Activated CD4-positive, alpha-beta T cell treated with anti-CD3 and anti-CD28 coated beads, Interleukin-2, amount 10 ng/mL, durations not matched to agents 24 days and 14 days (primary cell): ENCODE measurements around the gene UBR2. TPM values are rescaled to one million over a fixed set of nuclear protein-coding genes. Genes with fewer than 3 reads are reported as not detected.
"Not testable (repeated sequence)": the region's sequence is repeated elsewhere in the genome, so short reads cannot be mapped to it uniquely, and the experiment has no call there.

Experiments used
- DNase-seq: peaks from one replicate; pipeline ENCODE4 v3.0.0; 2022
- H3K27ac Mint-ChIP-seq: one replicate; pipeline ENCODE4 v1.8.0; 2022; ENCODE audit warnings: mild to moderate bottlenecking, mixed read lengths
- H3K27me3 Mint-ChIP-seq: one replicate; pipeline ENCODE4 v1.8.0; 2022; ENCODE audit warnings: mixed read lengths
- H3K36me3 Mint-ChIP-seq: one replicate; pipeline ENCODE4 v1.8.0; 2022; ENCODE audit warnings: low read depth, mild to moderate bottlenecking, mixed read lengths
- H3K4me1 Mint-ChIP-seq: one replicate; pipeline ENCODE4 v1.8.0; 2021; ENCODE audit warnings: mixed read lengths
- H3K4me3 Mint-ChIP-seq: one replicate; pipeline ENCODE4 v1.8.0; 2022; ENCODE audit warnings: mild to moderate bottlenecking, moderate library complexity, mixed read lengths
- H3K9me3 Mint-ChIP-seq: one replicate; pipeline ENCODE4 v1.8.0; 2021; ENCODE audit warnings: mixed read lengths
- intact Hi-C: fragments of 100-400 bp; cut with micrococcal nuclease; formaldehyde crosslinking; loops from one replicate; pipeline ENCODE4 v1.15.1; 2023
- total RNA-seq: library from RNA; stranded (reverse); gene quantifications from 2 replicates; pipeline ENCODE4 v1.2.3, GENCODE V29; 2022

UBR2 gene
- total RNA-seq, 1 donor from 2014 or later, result 30.8 TPM

- intact Hi-C loops, result loop anchor here (5.0 kb wide), 2 partner anchors 226 to 271 kb away; no protein-coding TSS in a partner anchor
- Mint-ChIP-seq H3K4me1 (no peaks in the 10 kb centered on the region), H3K4me3 (no peak overlapping the region), H3K27ac (no peak overlapping the region), H3K9me3 (no peaks in the 10 kb centered on the region), H3K36me3 (no peaks in the 10 kb centered on the region), H3K27me3 (peaks cover 1% of the 10 kb centered on the region)
- no peak for DNase-seq
These were observed 30.0 kb upstream of the UBR2 start for GRCh38 chr6:42533794-42534193.

- no peak overlapping the region for H3K4me3 Mint-ChIP-seq
- H3K9me3 Mint-ChIP-seq, result no peaks in the 10 kb centered on the region
- no peak for DNase-seq
- H3K4me1 Mint-ChIP-seq, result no peaks in the 10 kb centered on the region
- intact Hi-C loops, result no loop called here
- H3K27ac Mint-ChIP-seq, result no peak overlapping the region
- no peaks in the 10 kb centered on the region for H3K36me3 Mint-ChIP-seq
- H3K27me3 Mint-ChIP-seq, result peaks cover 14% of the 10 kb centered on the region
These were observed 26.3 kb upstream of the UBR2 start for GRCh38 chr6:42537536-42537935.

- Mint-ChIP-seq H3K4me1 (no peaks in the 10 kb centered on the region), H3K4me3 (no peak overlapping the region), H3K9me3 (no peaks in the 10 kb centered on the region), H3K27ac (no peak overlapping the region), H3K36me3 (no peaks in the 10 kb centered on the region), H3K27me3 (peaks cover 14% of the 10 kb centered on the region)
- intact Hi-C loops, result no loop called here
- no peak for DNase-seq
These were observed 24.7 kb upstream of the UBR2 start for GRCh38 chr6:42539135-42539534.

- peaks cover 11% of the 10 kb centered on the region for H3K27me3 Mint-ChIP-seq
- no peak overlapping the region for H3K27ac Mint-ChIP-seq
- no peak for DNase-seq
- H3K9me3 Mint-ChIP-seq, result no peaks in the 10 kb centered on the region
- no peaks in the 10 kb centered on the region for H3K36me3 Mint-ChIP-seq
- intact Hi-C loops, result no loop called here
- no peak overlapping the region for H3K4me3 Mint-ChIP-seq
- H3K4me1 Mint-ChIP-seq, result peaks cover 14% of the 10 kb centered on the region
These were observed 18.5 kb upstream of the UBR2 start for GRCh38 chr6:42545226-42545773.

- Mint-ChIP-seq H3K4me3 (peak overlapping the region; percentile 74), H3K9me3 (no peaks in the 10 kb centered on the region), H3K27me3 (peaks cover 11% of the 10 kb centered on the region), H3K36me3 (no peaks in the 10 kb centered on the region), H3K27ac (peak overlapping the region; percentile 70), H3K4me1 (peaks cover 14% of the 10 kb centered on the region)
- intact Hi-C loops, result loop anchor here (2.0 kb wide), 3 partner anchors 97 to 331 kb away; partner anchors contain the start of genes MRPS10 and TRERF1
- peak; percentile 96 for DNase-seq
These were observed 16.2 kb upstream of the UBR2 start for GRCh38 chr6:42547407-42548329.

GRCh38 chr6:42550277-42550676, 13.6 kb upstream of the UBR2 start:
- Mint-ChIP-seq H3K4me1 (peaks cover 18% of the 10 kb centered on the region), H3K4me3 (no peak overlapping the region), H3K9me3 (no peaks in the 10 kb centered on the region), H3K27ac (no peak overlapping the region), H3K27me3 (peaks cover 11% of the 10 kb centered on the region), H3K36me3 (no peaks in the 10 kb centered on the region)
- intact Hi-C loops, result no loop called here
- DNase-seq, result no peak

- Mint-ChIP-seq H3K27me3 (peaks cover 11% of the 10 kb centered on the region), H3K36me3 (no peaks in the 10 kb centered on the region), H3K9me3 (no peaks in the 10 kb centered on the region), H3K27ac (no peak overlapping the region), H3K4me3 (no peak overlapping the region), H3K4me1 (peaks cover 22% of the 10 kb centered on the region)
- intact Hi-C loops, result no loop called here
- DNase-seq, result no peak
These were observed 12.6 kb upstream of the UBR2 start for GRCh38 chr6:42551217-42551616.

- H3K9me3 Mint-ChIP-seq, result no peaks in the 10 kb centered on the region
- H3K4me1 Mint-ChIP-seq, result peaks cover 19% of the 10 kb centered on the region
- H3K36me3 Mint-ChIP-seq, result no peaks in the 10 kb centered on the region
- no peak overlapping the region for H3K4me3 Mint-ChIP-seq
- H3K27me3 Mint-ChIP-seq, result peaks cover 11% of the 10 kb centered on the region
- DNase-seq, result no peak
- intact Hi-C loops, result no loop called here
- no peak overlapping the region for H3K27ac Mint-ChIP-seq
These were observed 11.4 kb upstream of the UBR2 start for GRCh38 chr6:42552380-42552779.

- Mint-ChIP-seq H3K4me3 (no peak overlapping the region), H3K27ac (no peak overlapping the region), H3K27me3 (peaks cover 7% of the 10 kb centered on the region)
These were observed 8.1 kb upstream of the UBR2 start for GRCh38 chr6:42555477-42556457.

GRCh38 chr6:42556462-42556861, 7.4 kb upstream of the UBR2 start:
- intact Hi-C loops, result no loop called here

More at GRCh38 chr6:42555477-42556457, 8.1 kb upstream of the UBR2 start:
- Mint-ChIP-seq H3K36me3 (no peaks in the 10 kb centered on the region), H3K9me3 (no peaks in the 10 kb centered on the region), H3K4me1 (peaks cover 10% of the 10 kb centered on the region)
- DNase-seq, result peak; percentile 78
- intact Hi-C loops, result no loop called here

GRCh38 chr6:42559276-42559675, 4.6 kb upstream of the UBR2 start:
- H3K36me3 Mint-ChIP-seq, H3K9me3 Mint-ChIP-seq, intact Hi-C loops, H3K4me3 Mint-ChIP-seq, H3K27me3 Mint-ChIP-seq, H3K27ac Mint-ChIP-seq: not testable (repeated sequence)
- H3K4me1 Mint-ChIP-seq, result peaks cover 15% of the 10 kb centered on the region
- DNase-seq, result peak; percentile 54

More at GRCh38 chr6:42556462-42556861, 7.4 kb upstream of the UBR2 start:
- DNase-seq, result no peak
- Mint-ChIP-seq H3K4me3 (no peak overlapping the region), H3K36me3 (no peaks in the 10 kb centered on the region), H3K27me3 (peaks cover 5% of the 10 kb centered on the region), H3K4me1 (peaks cover 10% of the 10 kb centered on the region), H3K9me3 (no peaks in the 10 kb centered on the region), H3K27ac (no peak overlapping the region)

- Mint-ChIP-seq H3K4me3 (no peak overlapping the region), H3K27me3 (peaks cover 3% of the 10 kb centered on the region)
- intact Hi-C loops, result loop anchor here (2.0 to 10.0 kb wide), 5 partner anchors 315 to 510 kb away; partner anchors contain the start of genes CUL7, KLC4, KLHDC3 and MEA1
These were observed 1.8 kb upstream of the UBR2 start for GRCh38 chr6:42561986-42562385.

GRCh38 chr6:42562788-42563405, 932 bp upstream of the UBR2 start:
- H3K4me3 Mint-ChIP-seq, result peak overlapping the region; percentile 99
- intact Hi-C loops, result loop anchor here (1.0 to 10.0 kb wide), 7 partner anchors 314 to 776 kb away; partner anchors contain the start of genes BYSL, CUL7, KLC4 and KLHDC3
- H3K27ac Mint-ChIP-seq, result no peak overlapping the region
- no peaks in the 10 kb centered on the region for H3K9me3 Mint-ChIP-seq
- H3K36me3 Mint-ChIP-seq, result peaks cover 16% of the 10 kb centered on the region
- peaks cover 20% of the 10 kb centered on the region for H3K4me1 Mint-ChIP-seq
- peaks cover 2% of the 10 kb centered on the region for H3K27me3 Mint-ChIP-seq
- peak; percentile 57 for DNase-seq

More at GRCh38 chr6:42561986-42562385, 1.8 kb upstream of the UBR2 start:
- no peak overlapping the region for H3K27ac Mint-ChIP-seq
- peaks cover 12% of the 10 kb centered on the region for H3K36me3 Mint-ChIP-seq
- peaks cover 16% of the 10 kb centered on the region for H3K4me1 Mint-ChIP-seq
- peak; percentile 52 for DNase-seq
- H3K9me3 Mint-ChIP-seq, result no peaks in the 10 kb centered on the region
